ENCODE measurements around the gene TFAP2C. TPM values are rescaled to one million over a fixed set of nuclear protein-coding genes. Genes with fewer than 3 reads are reported as not detected.

The TFAP2C gene
- total and polyA plus RNA-seq, 9 of the 15 experiments (the other 6 are each of a cell fraction or from before 2014, with no cell fraction given): 0.03 to 0.04 TPM; not detected in 7

GRCh38 chr20:56646599-56646998 lies 17.5 kb downstream of the TFAP2C start:
- ChIA-PET CTCF (ENCODE audit: low intra/inter-chr PET ratio) (no interaction called here), POLR2A (no interaction called here)
- Histone ChIP-seq H4K20me1 (replicated peaks; ENCODE audit: control insufficient read depth, insufficient read depth, low read length) (no peaks in the 10 kb centered on the region), H3K27ac (ENCODE audit: extremely low read depth, low read depth, low read length) (no peak overlapping the region), H3K9me3 (replicated peaks; ENCODE audit: control insufficient read depth, insufficient read depth, low read depth, low read length) (no peaks in the 10 kb centered on the region), H3K9ac (ENCODE audit: insufficient read depth in 1 of 2, low read depth in 2 of 2, low read length in 2 of 2) (no peak overlapping the region), H3K4me1 (replicated peaks in 1 of 2; ENCODE audit: control insufficient read depth in 2 of 2, insufficient read depth in 2 of 2, low read length in 2 of 2) (no peaks in the 10 kb centered on the region), H3K4me2 (ENCODE audit: insufficient read depth, low read length) (no peak overlapping the region), H3K36me3 (ENCODE audit: control insufficient read depth, insufficient read depth, low read length) (no peaks in the 10 kb centered on the region), H3K4me3 (no peak overlapping the region), H2AFZ (ENCODE audit: low read depth, low read length) (no peak overlapping the region), H3K27me3 (ENCODE audit: control insufficient read depth in 2 of 2, insufficient read depth in 2 of 2, low read length in 2 of 2) (peaks cover 5 to 23% of the 10 kb centered on the region in 2 experiments; a peak in 4 of 5 replicates), H3K79me2 (ENCODE audit: control insufficient read depth, insufficient read depth, low read length) (no peaks in the 10 kb centered on the region), H3K9me1 (ENCODE audit: control insufficient read depth, insufficient read depth, low read length) (no peaks in the 10 kb centered on the region)
- 0% methylated on average over 3 of the region's 4 CpGs for WGBS (ENCODE audit: insufficient coverage, low coverage, missing lambda C conversion rate)
- FAIRE-seq (no peak), DNase-seq (ENCODE audit: extremely low read depth in 1 of 4, low spot score in 3 of 4) (no peak), ATAC-seq (no peak)
- no TSS peak for BruUV-seq (replicated peaks)
- intact Hi-C loops (cut with micrococcal nuclease): no loop called here
- in situ Hi-C loops (cut with MboI): no loop called here
- TF ChIP-seq NR2F6 (CRISPR knock-in tag; IDR thresholded peaks at IDR 0.05) (no peak), ZNF766 (CRISPR knock-in tag; conservative IDR thresholded peaks at IDR 0.05) (no peak), MCM7 (IDR thresholded peaks at IDR 0.05) (no peak), TARDBP (IDR thresholded peaks at IDR 0.05) (no peak), RERE (CRISPR knock-in tag; IDR thresholded peaks at IDR 0.05; ENCODE audit: borderline replicate concordance) (no peak), ZEB2 (IDR thresholded peaks at IDR 0.05) (no peak), BRD4 (IDR thresholded peaks at IDR 0.05) (no peak)
- TF ChIP-seq, protein P1, sequence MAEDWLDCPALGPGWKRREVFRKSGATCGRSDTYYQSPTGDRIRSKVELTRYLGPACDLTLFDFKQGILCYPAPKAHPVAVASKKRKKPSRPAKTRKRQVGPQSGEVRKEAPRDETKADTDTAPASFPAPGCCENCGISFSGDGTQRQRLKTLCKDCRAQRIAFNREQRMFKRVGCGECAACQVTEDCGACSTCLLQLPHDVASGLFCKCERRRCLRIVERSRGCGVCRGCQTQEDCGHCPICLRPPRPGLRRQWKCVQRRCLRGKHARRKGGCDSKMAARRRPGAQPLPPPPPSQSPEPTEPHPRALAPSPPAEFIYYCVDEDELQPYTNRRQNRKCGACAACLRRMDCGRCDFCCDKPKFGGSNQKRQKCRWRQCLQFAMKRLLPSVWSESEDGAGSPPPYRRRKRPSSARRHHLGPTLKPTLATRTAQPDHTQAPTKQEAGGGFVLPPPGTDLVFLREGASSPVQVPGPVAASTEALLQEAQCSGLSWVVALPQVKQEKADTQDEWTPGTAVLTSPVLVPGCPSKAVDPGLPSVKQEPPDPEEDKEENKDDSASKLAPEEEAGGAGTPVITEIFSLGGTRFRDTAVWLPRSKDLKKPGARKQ (CRISPR knock-in tag; IDR thresholded peaks at IDR 0.05): no peak
- TF ChIP-seq, protein P2, sequence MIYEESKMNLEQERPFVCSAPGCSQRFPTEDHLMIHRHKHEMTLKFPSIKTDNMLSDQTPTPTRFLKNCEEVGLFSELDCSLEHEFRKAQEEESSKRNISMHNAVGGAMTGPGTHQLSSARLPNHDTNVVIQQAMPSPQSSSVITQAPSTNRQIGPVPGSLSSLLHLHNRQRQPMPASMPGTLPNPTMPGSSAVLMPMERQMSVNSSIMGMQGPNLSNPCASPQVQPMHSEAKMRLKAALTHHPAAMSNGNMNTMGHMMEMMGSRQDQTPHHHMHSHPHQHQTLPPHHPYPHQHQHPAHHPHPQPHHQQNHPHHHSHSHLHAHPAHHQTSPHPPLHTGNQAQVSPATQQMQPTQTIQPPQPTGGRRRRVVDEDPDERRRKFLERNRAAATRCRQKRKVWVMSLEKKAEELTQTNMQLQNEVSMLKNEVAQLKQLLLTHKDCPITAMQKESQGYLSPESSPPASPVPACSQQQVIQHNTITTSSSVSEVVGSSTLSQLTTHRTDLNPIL (CRISPR knock-in tag; IDR thresholded peaks at IDR 0.05): no peak
- TF ChIP-seq, protein P3, sequence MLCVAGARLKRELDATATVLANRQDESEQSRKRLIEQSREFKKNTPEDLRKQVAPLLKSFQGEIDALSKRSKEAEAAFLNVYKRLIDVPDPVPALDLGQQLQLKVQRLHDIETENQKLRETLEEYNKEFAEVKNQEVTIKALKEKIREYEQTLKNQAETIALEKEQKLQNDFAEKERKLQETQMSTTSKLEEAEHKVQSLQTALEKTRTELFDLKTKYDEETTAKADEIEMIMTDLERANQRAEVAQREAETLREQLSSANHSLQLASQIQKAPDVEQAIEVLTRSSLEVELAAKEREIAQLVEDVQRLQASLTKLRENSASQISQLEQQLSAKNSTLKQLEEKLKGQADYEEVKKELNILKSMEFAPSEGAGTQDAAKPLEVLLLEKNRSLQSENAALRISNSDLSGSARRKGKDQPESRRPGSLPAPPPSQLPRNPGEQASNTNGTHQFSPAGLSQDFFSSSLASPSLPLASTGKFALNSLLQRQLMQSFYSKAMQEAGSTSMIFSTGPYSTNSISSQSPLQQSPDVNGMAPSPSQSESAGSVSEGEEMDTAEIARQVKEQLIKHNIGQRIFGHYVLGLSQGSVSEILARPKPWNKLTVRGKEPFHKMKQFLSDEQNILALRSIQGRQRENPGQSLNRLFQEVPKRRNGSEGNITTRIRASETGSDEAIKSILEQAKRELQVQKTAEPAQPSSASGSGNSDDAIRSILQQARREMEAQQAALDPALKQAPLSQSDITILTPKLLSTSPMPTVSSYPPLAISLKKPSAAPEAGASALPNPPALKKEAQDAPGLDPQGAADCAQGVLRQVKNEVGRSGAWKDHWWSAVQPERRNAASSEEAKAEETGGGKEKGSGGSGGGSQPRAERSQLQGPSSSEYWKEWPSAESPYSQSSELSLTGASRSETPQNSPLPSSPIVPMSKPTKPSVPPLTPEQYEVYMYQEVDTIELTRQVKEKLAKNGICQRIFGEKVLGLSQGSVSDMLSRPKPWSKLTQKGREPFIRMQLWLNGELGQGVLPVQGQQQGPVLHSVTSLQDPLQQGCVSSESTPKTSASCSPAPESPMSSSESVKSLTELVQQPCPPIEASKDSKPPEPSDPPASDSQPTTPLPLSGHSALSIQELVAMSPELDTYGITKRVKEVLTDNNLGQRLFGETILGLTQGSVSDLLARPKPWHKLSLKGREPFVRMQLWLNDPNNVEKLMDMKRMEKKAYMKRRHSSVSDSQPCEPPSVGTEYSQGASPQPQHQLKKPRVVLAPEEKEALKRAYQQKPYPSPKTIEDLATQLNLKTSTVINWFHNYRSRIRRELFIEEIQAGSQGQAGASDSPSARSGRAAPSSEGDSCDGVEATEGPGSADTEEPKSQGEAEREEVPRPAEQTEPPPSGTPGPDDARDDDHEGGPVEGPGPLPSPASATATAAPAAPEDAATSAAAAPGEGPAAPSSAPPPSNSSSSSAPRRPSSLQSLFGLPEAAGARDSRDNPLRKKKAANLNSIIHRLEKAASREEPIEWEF (CRISPR knock-in tag; IDR thresholded peaks at IDR 0.05): no peak

Measured in K562 (cell line).